ENCODE measurements around the gene MYCBP2.
A peak's percentile ranks its signal among the peaks of the same experiment; 100 is the strongest.

Gene MYCBP2

DNA sequence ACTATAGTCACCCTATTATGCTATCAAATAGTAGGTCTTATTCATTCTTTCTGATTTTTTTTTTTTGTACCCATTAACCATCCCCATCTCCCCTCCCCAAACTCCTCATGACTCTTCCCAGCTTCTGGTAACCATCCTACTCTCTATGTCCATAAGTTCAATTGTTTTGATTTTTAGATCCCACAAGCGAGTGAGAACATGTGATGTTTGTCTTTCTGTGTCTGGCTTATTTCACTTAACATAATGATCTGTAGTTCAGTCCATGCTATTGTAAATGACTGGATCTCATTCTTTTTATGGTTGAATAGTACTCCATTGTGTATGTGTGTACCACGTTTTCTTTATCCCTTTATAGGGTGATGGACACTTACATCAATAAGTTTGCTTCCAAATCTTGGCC lies 4.5 kb upstream of the MYCBP2 start:
- H3K27me3 ChIP-seq: no peaks in the 10 kb centered on the region
- no peaks in the 10 kb centered on the region for H3K36me3 ChIP-seq
- H3K9me3 ChIP-seq (replicated peaks in 1 of 11): peaks cover 0 to 3% (median 0%) of the 10 kb centered on the region in 11 experiments; a peak in 1 of 22 replicates
- H3K4me1 ChIP-seq: peaks cover 35 to 55% (median 47%) of the 10 kb centered on the region in 10 experiments
- H3K4me2 ChIP-seq: peak overlapping the region; percentile 25 to 97 (median 83); a peak in 19 of 22 replicates
- no peak overlapping the region; a peak in 2 of 22 replicates for H3K9ac ChIP-seq
- peaks cover 0 to 1% (median 0%) of the 10 kb centered on the region in 11 experiments; a peak in 5 of 22 replicates for H4K20me1 ChIP-seq
- peak overlapping the region in 1 of 10 experiments; percentile 73; a peak in 3 of 20 replicates for H3K4me3 ChIP-seq
- no peak for TF ChIP-seq Cebpa-rat (IDR thresholded peaks at IDR 0.05)
- H3K27ac ChIP-seq: peak overlapping the region in 9 of 11 experiments; percentile 12 to 97 (median 94); a peak in 15 of 22 replicates

DNA sequence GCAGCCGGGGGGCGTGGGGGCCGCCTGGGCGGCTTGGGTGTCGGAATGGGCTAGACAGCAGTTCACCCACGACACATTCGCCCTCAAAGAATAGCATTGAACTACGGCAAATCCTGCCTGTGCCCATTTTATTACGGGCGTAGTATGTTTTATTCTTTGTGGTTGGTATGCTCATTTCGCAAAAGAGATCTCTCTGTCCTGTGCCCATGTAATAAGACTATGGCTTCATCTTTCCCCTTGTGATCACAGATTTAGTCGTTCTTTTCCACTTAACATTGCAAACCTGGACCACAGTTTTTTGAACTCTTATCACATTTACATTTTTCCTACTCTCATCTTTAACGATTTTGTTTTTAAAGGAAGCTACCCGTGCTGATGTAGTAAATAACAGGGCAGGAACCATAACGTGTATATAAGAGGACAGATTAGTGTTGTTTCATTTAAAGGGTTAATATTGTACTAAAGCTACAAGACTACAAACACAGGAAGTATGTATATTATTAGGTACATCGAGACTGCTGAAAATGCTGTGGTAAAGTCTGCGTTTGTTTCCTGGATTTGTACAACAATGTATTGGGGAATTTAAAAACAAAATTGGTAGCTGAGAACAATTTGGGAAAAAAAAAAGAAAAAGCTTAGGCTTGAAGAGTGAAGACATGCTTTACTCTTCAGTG lies 3.2 kb upstream of the MYCBP2 start:
- Histone ChIP-seq H3K4me1 (peaks cover 35 to 50% (median 45%) of the 10 kb centered on the region in 10 experiments), H4K20me1 (peaks cover 3 to 15% (median 13%) of the 10 kb centered on the region in 11 experiments; a peak in 17 of 22 replicates), H3K9ac (peak overlapping the region; percentile 80 to 96 (median 93)), H3K27me3 (no peaks in the 10 kb centered on the region), H3K27ac (peak overlapping the region; percentile 74 to 97 (median 92)), H3K4me3 (peak overlapping the region; percentile 64 to 78 (median 73)), H3K9me3 (replicated peaks in 1 of 11) (peaks cover 0 to 3% (median 0%) of the 10 kb centered on the region in 11 experiments; a peak in 1 of 22 replicates), H3K36me3 (no peaks in the 10 kb centered on the region), H3K4me2 (peak overlapping the region; percentile 83 to 97 (median 93))
- no peak for TF ChIP-seq Cebpa-rat (IDR thresholded peaks at IDR 0.05)

DNA sequence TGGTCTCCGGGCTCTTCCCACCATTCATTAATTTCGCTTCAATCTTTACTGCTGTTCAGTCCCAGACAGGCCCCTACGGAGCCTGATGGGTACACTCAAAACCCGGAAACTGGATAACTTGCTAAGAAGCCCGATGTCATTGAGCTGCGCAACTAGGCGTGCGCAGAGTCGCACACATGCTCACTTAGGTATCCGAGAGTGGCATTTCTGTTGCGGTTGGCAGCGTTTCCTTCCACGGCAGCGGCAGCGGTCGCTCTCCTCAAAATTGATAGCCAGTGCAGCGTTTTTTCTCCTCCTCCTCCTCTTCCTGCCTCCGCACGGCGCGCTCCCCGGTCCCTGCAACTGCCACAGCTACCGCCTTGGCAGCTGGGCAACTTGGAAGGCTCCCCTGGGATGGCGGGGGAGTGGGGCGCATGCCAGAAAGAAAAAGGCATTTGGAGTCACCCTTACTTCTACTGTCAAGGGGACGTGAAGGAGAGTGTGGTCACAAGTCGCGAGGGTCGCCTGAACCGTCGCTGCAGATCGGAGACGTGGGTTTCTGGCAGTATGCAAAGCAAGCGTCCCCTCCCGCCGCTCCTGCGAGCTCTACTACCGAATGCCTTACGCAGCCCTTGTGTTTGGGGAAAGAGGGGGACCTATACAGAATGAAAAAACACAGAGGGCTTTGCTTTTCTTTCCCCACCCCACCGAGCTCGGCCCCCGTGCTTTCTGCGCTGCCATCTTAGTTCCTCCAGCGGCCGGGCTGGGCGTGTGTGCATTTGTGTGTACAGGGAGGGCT lies 2.4 kb upstream of the MYCBP2 start:
- no peaks in the 10 kb centered on the region for H3K27me3 ChIP-seq
- H3K9ac ChIP-seq: peak overlapping the region; percentile 80 to 96 (median 93)
- H4K20me1 ChIP-seq: peaks cover 7 to 22% (median 18%) of the 10 kb centered on the region in 11 experiments; a peak in 18 of 22 replicates
- no peak for TF ChIP-seq Cebpa-rat (IDR thresholded peaks at IDR 0.05)
- peak overlapping the region; percentile 83 to 97 (median 93) for H3K4me2 ChIP-seq
- peaks cover 37 to 58% (median 50%) of the 10 kb centered on the region in 10 experiments for H3K4me1 ChIP-seq
- H3K27ac ChIP-seq: peak overlapping the region; percentile 74 to 97 (median 92)
- H3K9me3 ChIP-seq (replicated peaks in 1 of 11): no peaks in the 10 kb centered on the region
- H3K36me3 ChIP-seq: no peaks in the 10 kb centered on the region
- peak overlapping the region; percentile 64 to 78 (median 73) for H3K4me3 ChIP-seq

DNA sequence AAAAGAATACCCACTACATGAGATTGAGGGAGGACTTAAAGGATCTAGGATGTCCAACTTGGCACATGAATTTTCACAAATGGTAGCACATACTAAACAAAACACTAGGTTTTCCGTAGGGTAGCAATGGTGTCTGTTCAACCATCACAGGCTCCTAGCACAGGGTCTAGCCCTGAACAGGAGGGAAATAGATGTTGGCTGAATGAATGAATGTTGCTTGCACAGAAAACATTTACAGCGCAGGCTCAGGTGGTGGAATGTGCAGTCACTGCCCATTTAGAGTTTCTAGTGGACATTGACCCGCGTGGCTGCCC lies 1.9 kb upstream of the MYCBP2 start:
- Histone ChIP-seq H3K9ac (peak overlapping the region; percentile 51 to 96 (median 93); a peak in 21 of 22 replicates), H3K36me3 (no peaks in the 10 kb centered on the region), H3K9me3 (replicated peaks in 1 of 11) (no peaks in the 10 kb centered on the region), H3K4me3 (peak overlapping the region; percentile 64 to 78 (median 73)), H4K20me1 (peaks cover 10 to 28% (median 21%) of the 10 kb centered on the region in 11 experiments; a peak in 19 of 22 replicates), H3K4me1 (peaks cover 41 to 58% (median 53%) of the 10 kb centered on the region in 10 experiments), H3K27me3 (no peaks in the 10 kb centered on the region), H3K27ac (peak overlapping the region in 10 of 11 experiments; percentile 74 to 97 (median 93); a peak in 21 of 22 replicates), H3K4me2 (peak overlapping the region; percentile 83 to 97 (median 93))
- TF ChIP-seq Cebpa-rat (IDR thresholded peaks at IDR 0.05): no peak

DNA sequence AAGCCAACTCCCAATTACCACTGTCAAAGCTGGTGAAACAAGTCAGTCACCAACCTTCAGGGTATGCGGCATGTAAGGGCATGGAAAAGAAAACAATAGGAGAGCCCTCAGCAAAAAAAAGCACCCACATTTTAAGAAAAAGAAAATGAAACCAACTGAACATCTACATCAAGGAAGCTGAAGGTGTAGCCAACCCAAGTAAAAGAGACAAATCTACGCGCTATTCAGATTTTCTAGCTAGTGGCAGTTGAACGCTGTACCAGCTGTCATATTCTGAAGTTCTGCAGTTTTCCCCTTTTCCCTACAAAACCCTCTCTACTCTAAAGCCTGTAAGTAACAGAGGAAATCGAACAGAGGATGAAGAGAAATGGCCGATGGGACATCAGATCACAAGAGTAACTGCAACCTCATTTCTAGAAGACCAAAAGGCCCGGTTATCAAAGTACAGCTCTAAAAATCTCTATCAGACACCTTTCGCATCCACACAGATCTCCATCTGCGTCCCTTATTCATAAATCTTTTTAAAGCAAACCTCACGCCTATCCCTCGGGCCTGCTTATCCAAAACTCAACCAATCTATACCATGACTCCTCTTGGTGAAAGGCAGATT lies 1.4 kb downstream of the MYCBP2 start:
- H3K4me1 ChIP-seq: peaks cover 49 to 65% (median 58%) of the 10 kb centered on the region in 10 experiments
- peaks cover 0 to 13% (median 4%) of the 10 kb centered on the region in 11 experiments; a peak in 3 of 22 replicates for H3K36me3 ChIP-seq
- no peak for TF ChIP-seq Cebpa-rat (IDR thresholded peaks at IDR 0.05)
- no peaks in the 10 kb centered on the region for H3K27me3 ChIP-seq
- peak overlapping the region; percentile 94 to 98 (median 96) for H3K4me3 ChIP-seq
- peak overlapping the region; percentile 91 to 96 (median 94) for H3K9ac ChIP-seq
- peaks cover 34 to 60% (median 53%) of the 10 kb centered on the region in 11 experiments; a peak in 21 of 22 replicates for H4K20me1 ChIP-seq
- H3K27ac ChIP-seq: peak overlapping the region in 10 of 11 experiments; percentile 90 to 97 (median 94); a peak in 20 of 22 replicates
- H3K9me3 ChIP-seq (replicated peaks in 1 of 11): no peaks in the 10 kb centered on the region
- H3K4me2 ChIP-seq: peak overlapping the region; percentile 80 to 97 (median 90)

DNA sequence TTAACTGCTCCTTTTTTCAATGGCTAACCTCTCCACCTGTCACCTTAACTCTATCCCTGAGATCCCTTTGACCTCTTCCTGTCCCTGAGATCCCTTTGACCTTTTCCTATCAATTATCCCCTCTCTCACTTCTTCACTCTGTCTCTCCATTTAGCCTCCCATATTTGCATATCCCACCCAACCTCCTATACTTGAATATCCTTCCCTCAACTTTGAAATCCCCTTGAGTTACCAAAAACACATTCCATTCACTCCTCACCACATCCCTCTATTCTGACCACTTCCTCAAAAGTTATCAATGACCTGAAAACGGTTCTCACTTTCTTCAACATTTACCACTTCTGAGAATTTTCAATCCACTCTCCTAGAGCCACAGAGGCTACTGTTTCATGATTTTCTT lies 3.0 kb downstream of the MYCBP2 start:
- peaks cover 49 to 76% (median 69%) of the 10 kb centered on the region in 11 experiments for H4K20me1 ChIP-seq
- H3K9ac ChIP-seq: peak overlapping the region in 9 of 11 experiments; percentile 8 to 96 (median 92); a peak in 9 of 22 replicates
- no peaks in the 10 kb centered on the region for H3K9me3 ChIP-seq (replicated peaks in 1 of 11)
- no peak for TF ChIP-seq Cebpa-rat (IDR thresholded peaks at IDR 0.05)
- peak overlapping the region; percentile 9 to 98 (median 95); a peak in 18 of 20 replicates for H3K4me3 ChIP-seq
- H3K27ac ChIP-seq: peak overlapping the region in 8 of 11 experiments; percentile 25 to 97 (median 94); a peak in 15 of 22 replicates
- H3K4me1 ChIP-seq: peaks cover 57 to 79% (median 70%) of the 10 kb centered on the region in 10 experiments
- H3K36me3 ChIP-seq: peaks cover 0 to 18% (median 7%) of the 10 kb centered on the region in 11 experiments; a peak in 6 of 22 replicates
- H3K4me2 ChIP-seq: peak overlapping the region; percentile 80 to 97 (median 90)
- H3K27me3 ChIP-seq: no peaks in the 10 kb centered on the region

DNA sequence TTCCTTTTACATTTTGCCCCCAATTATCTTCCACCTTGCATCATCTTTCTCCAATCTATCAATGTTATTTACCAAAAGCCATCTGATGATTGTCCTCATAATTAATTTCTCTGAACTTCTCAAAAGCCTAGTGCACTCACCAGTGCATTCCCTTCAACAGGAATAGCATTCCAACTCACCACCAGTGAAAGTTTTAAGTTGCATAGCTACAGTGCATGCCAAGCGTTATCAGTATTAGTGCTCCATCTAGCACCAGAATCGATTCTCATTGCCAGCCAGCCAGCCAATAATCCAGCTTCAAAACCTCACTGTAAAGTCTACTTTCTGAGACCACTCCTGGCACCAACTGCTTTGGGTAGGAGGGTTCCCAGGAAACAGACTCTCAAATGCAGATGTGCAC lies 7.4 kb downstream of the MYCBP2 start:
- H3K4me3 ChIP-seq: no peak overlapping the region
- H3K9me3 ChIP-seq (replicated peaks in 1 of 11): peaks cover 0 to 15% (median 4%) of the 10 kb centered on the region in 11 experiments; a peak in 8 of 22 replicates
- peaks cover 11 to 52% (median 35%) of the 10 kb centered on the region in 11 experiments for H3K36me3 ChIP-seq
- peaks cover 51 to 78% (median 67%) of the 10 kb centered on the region in 10 experiments for H3K4me1 ChIP-seq
- H3K27me3 ChIP-seq: no peaks in the 10 kb centered on the region
- peaks cover 71 to 100% (median 99%) of the 10 kb centered on the region in 11 experiments for H4K20me1 ChIP-seq
- no peak for TF ChIP-seq Cebpa-rat (IDR thresholded peaks at IDR 0.05)
- no peak overlapping the region for H3K27ac ChIP-seq
- H3K9ac ChIP-seq: no peak overlapping the region
- H3K4me2 ChIP-seq: peak overlapping the region in 8 of 11 experiments; percentile 18 to 93 (median 32); a peak in 13 of 22 replicates

DNA sequence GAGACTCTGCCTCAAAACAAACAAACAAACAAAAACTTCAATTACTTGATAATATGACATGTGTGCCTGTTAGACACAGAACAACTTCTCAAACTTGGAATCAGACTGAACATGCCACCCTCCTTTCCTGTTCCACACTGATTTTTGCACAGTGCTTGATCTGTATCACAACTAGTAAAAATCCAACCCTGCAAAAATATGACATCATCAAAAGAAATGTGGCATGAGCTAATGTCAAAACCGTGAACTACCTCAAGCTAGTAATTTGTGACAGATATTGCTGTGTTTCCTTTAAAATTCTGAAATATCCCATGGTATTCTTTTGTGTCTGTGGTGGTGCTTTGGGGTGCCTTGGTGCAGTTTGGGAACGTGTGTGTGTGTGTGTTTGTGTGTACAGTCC lies 8.2 kb downstream of the MYCBP2 start:
- H3K4me3 ChIP-seq: no peak overlapping the region
- H3K4me1 ChIP-seq: peaks cover 43 to 70% (median 59%) of the 10 kb centered on the region in 10 experiments
- H3K27me3 ChIP-seq: no peaks in the 10 kb centered on the region
- peaks cover 0 to 21% (median 6%) of the 10 kb centered on the region in 11 experiments; a peak in 10 of 22 replicates for H3K9me3 ChIP-seq (replicated peaks in 1 of 11)
- peaks cover 65 to 100% (median 99%) of the 10 kb centered on the region in 11 experiments for H4K20me1 ChIP-seq
- H3K4me2 ChIP-seq: peak overlapping the region in 1 of 11 experiments; percentile 13; a peak in 1 of 22 replicates
- no peak overlapping the region for H3K27ac ChIP-seq
- no peak overlapping the region for H3K9ac ChIP-seq
- H3K36me3 ChIP-seq: peaks cover 11 to 55% (median 37%) of the 10 kb centered on the region in 11 experiments
- no peak for TF ChIP-seq Cebpa-rat (IDR thresholded peaks at IDR 0.05)
